Measurements from ENCODE around the gene FAM110A. TPM values are rescaled to one million over a fixed set of nuclear protein-coding genes. Genes with fewer than 3 reads are reported as not detected.
A peak's percentile ranks its signal among the peaks of the same experiment; 100 is the strongest.

The FAM110A gene
- total RNA-seq, 2 experiments from 2014 or later = 27.6 to 30.2 TPM

- ChIA-PET CTCF (interaction anchor here (0.6 to 5.8 kb wide), 7 partner anchors 22 to 691 kb away, joined by 3 to 49 read pairs (median 3); no protein-coding TSS in a partner anchor), POLR2A (no interaction called here)
- Mint-ChIP-seq H3K9me3 (no peaks in the 10 kb centered on the region), H3K36me3 (ENCODE audit: low read depth) (no peaks in the 10 kb centered on the region), H3K4me3 (no peak overlapping the region), H3K27me3 (peaks cover 12% of the 10 kb centered on the region), H3K27ac (no peak overlapping the region), H3K4me1 (peaks cover 8% of the 10 kb centered on the region)
- peak; percentile 70 for DNase-seq
Observed at GRCh38 chr20:815914-816606, 17.5 kb upstream of the FAM110A start.

GRCh38 chr20:818001-818664 is 15.4 kb upstream of the FAM110A start:
- POLR2A ChIA-PET = no interaction called here
- H3K4me3 Mint-ChIP-seq = no peak overlapping the region
- no peaks in the 10 kb centered on the region for H3K36me3 Mint-ChIP-seq (ENCODE audit: low read depth)
- peaks cover 8% of the 10 kb centered on the region for H3K4me1 Mint-ChIP-seq
- H3K27me3 Mint-ChIP-seq = peaks cover 3% of the 10 kb centered on the region
- DNase-seq = no peak
- CTCF ChIA-PET = interaction anchor here (0.6 to 5.8 kb wide), 5 partner anchors 15 to 452 kb away, joined by 3 to 49 read pairs (median 5); partner anchors contain the start of gene FAM110A
- H3K9me3 Mint-ChIP-seq = no peaks in the 10 kb centered on the region
- no peak overlapping the region for H3K27ac Mint-ChIP-seq

GRCh38 chr20:819680-820322 is 13.7 kb upstream of the FAM110A start:
- CTCF ChIA-PET = interaction anchor here (1.8 kb wide), 1 partner anchor 14 kb away, joined by 4 read pairs; the partner anchor contains the start of gene FAM110A
- Mint-ChIP-seq H3K27ac (peak overlapping the region; percentile 60), H3K4me3 (no peak overlapping the region), H3K36me3 (ENCODE audit: low read depth) (no peaks in the 10 kb centered on the region), H3K27me3 (peaks cover 3% of the 10 kb centered on the region), H3K4me1 (peaks cover 8% of the 10 kb centered on the region), H3K9me3 (no peaks in the 10 kb centered on the region)
- POLR2A ChIA-PET = no interaction called here
- DNase-seq = no peak

- CTCF ChIA-PET = interaction anchor here (0.6 to 1.8 kb wide), 2 partner anchors 13 to 365 kb away, joined by 3 to 4 read pairs; partner anchors contain the start of gene FAM110A
- Mint-ChIP-seq H3K9me3 (no peaks in the 10 kb centered on the region), H3K27me3 (peaks cover 3% of the 10 kb centered on the region), H3K27ac (no peak overlapping the region), H3K36me3 (ENCODE audit: low read depth) (no peaks in the 10 kb centered on the region), H3K4me3 (no peak overlapping the region), H3K4me1 (peaks cover 8% of the 10 kb centered on the region)
- POLR2A ChIA-PET = no interaction called here
- DNase-seq = no peak
Observed at GRCh38 chr20:820323-820953, 13.1 kb upstream of the FAM110A start.

GRCh38 chr20:821046-821730 is 12.3 kb upstream of the FAM110A start:
- Mint-ChIP-seq H3K36me3 (ENCODE audit: low read depth) (no peaks in the 10 kb centered on the region), H3K4me1 (peaks cover 12% of the 10 kb centered on the region), H3K27me3 (peaks cover 3% of the 10 kb centered on the region), H3K27ac (no peak overlapping the region), H3K4me3 (no peak overlapping the region), H3K9me3 (no peaks in the 10 kb centered on the region)
- ChIA-PET POLR2A (no interaction called here), CTCF (interaction anchor here (0.6 to 1.8 kb wide), 2 partner anchors 12 to 365 kb away, joined by 3 to 4 read pairs; partner anchors contain the start of gene FAM110A)
- no peak for DNase-seq

- no peaks in the 10 kb centered on the region for H3K36me3 Mint-ChIP-seq (ENCODE audit: low read depth)
- H3K4me3 Mint-ChIP-seq = no peak overlapping the region
- DNase-seq = no peak
- CTCF ChIA-PET = interaction anchor here (1.8 kb wide), 1 partner anchor 12 kb away, joined by 4 read pairs; the partner anchor contains the start of gene FAM110A
- H3K4me1 Mint-ChIP-seq = peaks cover 12% of the 10 kb centered on the region
- H3K27me3 Mint-ChIP-seq = peaks cover 3% of the 10 kb centered on the region
- no peaks in the 10 kb centered on the region for H3K9me3 Mint-ChIP-seq
- H3K27ac Mint-ChIP-seq = no peak overlapping the region
- POLR2A ChIA-PET = no interaction called here
Observed at GRCh38 chr20:821731-822065, 11.8 kb upstream of the FAM110A start.

GRCh38 chr20:822651-823573 is 10.6 kb upstream of the FAM110A start:
- Mint-ChIP-seq H3K4me3 (no peak overlapping the region), H3K27ac (no peak overlapping the region), H3K36me3 (ENCODE audit: low read depth) (no peaks in the 10 kb centered on the region), H3K9me3 (no peaks in the 10 kb centered on the region), H3K4me1 (peaks cover 12% of the 10 kb centered on the region), H3K27me3 (peaks cover 1% of the 10 kb centered on the region)
- POLR2A ChIA-PET = no interaction called here
- CTCF ChIA-PET = interaction anchor here (1.6 kb wide), 1 partner anchor 11 kb away, joined by 7 read pairs; the partner anchor contains the start of gene FAM110A
- DNase-seq = no peak

- ChIA-PET POLR2A (no interaction called here), CTCF (interaction anchor here (1.6 kb wide), 1 partner anchor 10 kb away, joined by 7 read pairs; the partner anchor contains the start of gene FAM110A)
- Mint-ChIP-seq H3K27me3 (no peaks in the 10 kb centered on the region), H3K9me3 (no peaks in the 10 kb centered on the region), H3K4me3 (no peak overlapping the region), H3K4me1 (peaks cover 12% of the 10 kb centered on the region), H3K36me3 (ENCODE audit: low read depth) (no peaks in the 10 kb centered on the region), H3K27ac (no peak overlapping the region)
- DNase-seq = no peak
Observed at GRCh38 chr20:823574-823902, 10.0 kb upstream of the FAM110A start.

- H3K9me3 Mint-ChIP-seq = no peaks in the 10 kb centered on the region
- POLR2A ChIA-PET = no interaction called here
- no peak for DNase-seq
- H3K36me3 Mint-ChIP-seq (ENCODE audit: low read depth) = no peaks in the 10 kb centered on the region
- no peak overlapping the region for H3K4me3 Mint-ChIP-seq
- CTCF ChIA-PET = interaction anchor here (0.6 to 1.4 kb wide), 2 partner anchors 8 to 24 kb away, joined by 3 to 6 read pairs; partner anchors contain the start of gene FAM110A
- H3K4me1 Mint-ChIP-seq = peaks cover 13% of the 10 kb centered on the region
- no peaks in the 10 kb centered on the region for H3K27me3 Mint-ChIP-seq
- no peak overlapping the region for H3K27ac Mint-ChIP-seq
Observed at GRCh38 chr20:824490-824889, 9.0 kb upstream of the FAM110A start.

GRCh38 chr20:824916-825315 is 8.6 kb upstream of the FAM110A start:
- Mint-ChIP-seq H3K4me1 (peaks cover 9% of the 10 kb centered on the region), H3K27me3 (no peaks in the 10 kb centered on the region), H3K4me3 (no peak overlapping the region), H3K36me3 (ENCODE audit: low read depth) (no peaks in the 10 kb centered on the region), H3K9me3 (no peaks in the 10 kb centered on the region), H3K27ac (peak overlapping the region; percentile 17)
- CTCF ChIA-PET = interaction anchor here (0.6 to 1.4 kb wide), 2 partner anchors 8 to 24 kb away, joined by 3 to 6 read pairs; partner anchors contain the start of gene FAM110A
- DNase-seq = no peak
- POLR2A ChIA-PET = no interaction called here

GRCh38 chr20:825710-826421 is 7.6 kb upstream of the FAM110A start:
- H3K36me3 Mint-ChIP-seq (ENCODE audit: low read depth) = no peaks in the 10 kb centered on the region
- no peak for DNase-seq
- H3K4me1 Mint-ChIP-seq = peaks cover 7% of the 10 kb centered on the region
- no peaks in the 10 kb centered on the region for H3K9me3 Mint-ChIP-seq
- H3K27me3 Mint-ChIP-seq = no peaks in the 10 kb centered on the region
- no peak overlapping the region for H3K27ac Mint-ChIP-seq
- POLR2A ChIA-PET = no interaction called here
- H3K4me3 Mint-ChIP-seq = no peak overlapping the region
- CTCF ChIA-PET = interaction anchor here (0.6 kb wide), 1 partner anchor 27 kb away, joined by 3 read pairs; no protein-coding TSS in a partner anchor

Data from activated CD4-positive, alpha-beta T cell treated with anti-CD3 and anti-CD28 coated beads, Interleukin-2, amount 10 ng/mL, durations not matched to agents 7 days and 5 days (primary cell).